Neural progenitor cell (in vitro differentiated cells): Measurements from ENCODE around the gene TRAPPC5. TPM values are rescaled to one million over a fixed set of nuclear protein-coding genes. Genes with fewer than 3 reads are reported as not detected.

Source experiments
- DNase-seq: peaks from one replicate; pipeline ENCODE4 v3.0.0-alpha.2; 2016; ENCODE audit warnings: low spot score
- H2AFZ ChIP-seq: fragments of 200-600 bp; sonication (generic); replicated peaks from 2 replicates; pipeline ENCODE4 v1.6.1; 2016; ENCODE audit warnings: antibody characterized with exemption
- H3F3A ChIP-seq: fragments of 200-600 bp; sonication (generic); 2 replicates; pipeline ENCODE4 v1.6.1; 2016; ENCODE audit warnings: antibody characterized with exemption, low read depth
- H3K27ac ChIP-seq: fragments of 200-600 bp; sonication (generic); 2 replicates; pipeline ENCODE4 v1.5.1; 2016; ENCODE audit warnings: mild to moderate bottlenecking
- H3K27me3 ChIP-seq: fragments of 200-600 bp; sonication (generic); 2 replicates; pipeline ENCODE4 v1.6.1; 2016; ENCODE audit warnings: mild to moderate bottlenecking, moderate library complexity
- H3K36me3 ChIP-seq: fragments of 200-600 bp; sonication (generic); 2 replicates; pipeline ENCODE4 v1.5.1; 2016
- H3K4me1 ChIP-seq: fragments of 200-600 bp; sonication (generic); 2 replicates; pipeline ENCODE4 v1.6.1; 2016; ENCODE audit warnings: mixed run types
- H3K4me2 ChIP-seq: fragments of 200-600 bp; sonication (generic); 2 replicates; pipeline ENCODE4 v1.6.1; 2016
- H3K4me3 ChIP-seq: fragments of 200-600 bp; sonication (generic); 2 replicates; pipeline ENCODE4 v1.5.1; 2016
- H3K79me2 ChIP-seq: fragments of 200-600 bp; sonication (generic); 2 replicates; pipeline ENCODE4 v1.6.1; 2016; ENCODE audit warnings: low read depth
- H3K9ac ChIP-seq: fragments of 200-600 bp; sonication (generic); 2 replicates; pipeline ENCODE4 v1.6.1; 2016
- H3K9me3 ChIP-seq: fragments of 200-600 bp; sonication (generic); 2 replicates; pipeline ENCODE4 v1.5.1; 2016; ENCODE audit warnings: low read depth
- H4K20me1 ChIP-seq: fragments of 200-600 bp; sonication (generic); 2 replicates; pipeline ENCODE4 v1.6.1; 2016; ENCODE audit warnings: low read depth
- H3K27ac Mint-ChIP-seq: 3 replicates; pipeline ENCODE4 v1.8.0; 2021; ENCODE audit warnings: mixed read lengths
- H3K27me3 Mint-ChIP-seq: 2 replicates; pipeline ENCODE4 v1.8.0; 2022; ENCODE audit warnings: low read depth, mild to moderate bottlenecking, inconsistent platforms, moderate library complexity, mixed read lengths; ENCODE audit not compliant: insufficient read depth
- H3K36me3 Mint-ChIP-seq: 3 replicates; pipeline ENCODE4 v1.8.0; 2021; ENCODE audit warnings: mixed read lengths
- H3K4me1 Mint-ChIP-seq: 3 replicates; pipeline ENCODE4 v1.8.0; 2021; ENCODE audit warnings: mixed read lengths
- H3K4me3 Mint-ChIP-seq: 3 replicates; pipeline ENCODE4 v1.8.0; 2021; ENCODE audit warnings: mild to moderate bottlenecking, moderate library complexity, mixed read lengths
- H3K9me3 Mint-ChIP-seq: 3 replicates; pipeline ENCODE4 v1.8.0; 2020; ENCODE audit warnings: mixed read lengths
- EZH2 ChIP-seq: fragments of 200-600 bp; sonication (generic); IDR thresholded peaks from 2 replicates; pipeline ENCODE4 v1.6.1; 2017; ENCODE audit warnings: antibody characterized with exemption, mild to moderate bottlenecking, moderate library complexity
- EZH2phosphoT487 ChIP-seq: fragments of 200-600 bp; sonication (generic); IDR thresholded peaks from 2 replicates; pipeline ENCODE4 v1.6.1; 2017; ENCODE audit warnings: antibody characterized with exemption
- total RNA-seq: library from RNA; depleted of rRNA; stranded (reverse); fragments of >200 nt; gene quantifications from 2 replicates; pipeline ENCODE4 v1.2.3, GENCODE V29; 2015; ENCODE audit warnings: low replicate concordance
- TF ChIP-seq, protein P1 (sequence below): fragments of 200-600 bp; sonication (generic); IDR thresholded peaks from 2 replicates; pipeline ENCODE4 v1.5.1; 2017; ENCODE audit warnings: antibody characterized with exemption, mild to moderate bottlenecking

The TRAPPC5 gene
- total RNA-seq, 1 donor from 2014 or later, result 24.4 TPM

DNA sequence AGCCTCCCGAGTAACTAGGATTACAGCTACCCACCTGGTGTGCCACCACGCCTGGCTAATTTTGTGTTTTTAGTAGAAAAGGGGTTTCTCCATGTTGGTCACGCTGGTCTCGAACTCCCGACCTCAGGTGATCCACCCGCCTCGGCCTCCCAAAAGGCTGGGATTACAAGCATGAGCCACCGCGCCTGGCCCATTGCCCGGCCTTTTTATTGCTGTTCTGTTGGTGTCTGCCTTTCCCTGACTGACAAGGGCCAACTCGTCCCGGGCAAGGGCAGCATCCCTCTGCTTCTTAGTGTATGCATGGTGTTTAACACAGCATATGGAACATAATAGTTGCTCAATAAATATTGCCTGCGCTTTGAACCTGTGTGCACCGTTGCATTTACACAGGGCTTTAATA lies 18.0 kb upstream of the TRAPPC5 start:
- H3K27me3 ChIP-seq, result peaks cover 57% of the 10 kb centered on the region
- H3K4me2 ChIP-seq, result no peak overlapping the region
- H3K9me3 ChIP-seq, result no peaks in the 10 kb centered on the region
- Mint-ChIP-seq H3K27ac (no peak overlapping the region), H3K9me3 (no peaks in the 10 kb centered on the region), H3K4me3 (no peak overlapping the region), H3K4me1 (peaks cover 5% of the 10 kb centered on the region), H3K27me3 (peaks cover 11% of the 10 kb centered on the region), H3K36me3 (no peaks in the 10 kb centered on the region)
- H3K4me3 ChIP-seq, result no peak overlapping the region
- DNase-seq, result no peak
- no peaks in the 10 kb centered on the region for H4K20me1 ChIP-seq
- H3K4me1 ChIP-seq, result no peaks in the 10 kb centered on the region
- H3K27ac ChIP-seq, result no peak overlapping the region
- H3K79me2 ChIP-seq, result no peaks in the 10 kb centered on the region
- no peaks in the 10 kb centered on the region for H3K36me3 ChIP-seq
- no peak overlapping the region for H2AFZ ChIP-seq
- TF ChIP-seq EZH2phosphoT487, result no peak
- TF ChIP-seq EZH2, result no peak
- TF ChIP-seq, protein P1, sequence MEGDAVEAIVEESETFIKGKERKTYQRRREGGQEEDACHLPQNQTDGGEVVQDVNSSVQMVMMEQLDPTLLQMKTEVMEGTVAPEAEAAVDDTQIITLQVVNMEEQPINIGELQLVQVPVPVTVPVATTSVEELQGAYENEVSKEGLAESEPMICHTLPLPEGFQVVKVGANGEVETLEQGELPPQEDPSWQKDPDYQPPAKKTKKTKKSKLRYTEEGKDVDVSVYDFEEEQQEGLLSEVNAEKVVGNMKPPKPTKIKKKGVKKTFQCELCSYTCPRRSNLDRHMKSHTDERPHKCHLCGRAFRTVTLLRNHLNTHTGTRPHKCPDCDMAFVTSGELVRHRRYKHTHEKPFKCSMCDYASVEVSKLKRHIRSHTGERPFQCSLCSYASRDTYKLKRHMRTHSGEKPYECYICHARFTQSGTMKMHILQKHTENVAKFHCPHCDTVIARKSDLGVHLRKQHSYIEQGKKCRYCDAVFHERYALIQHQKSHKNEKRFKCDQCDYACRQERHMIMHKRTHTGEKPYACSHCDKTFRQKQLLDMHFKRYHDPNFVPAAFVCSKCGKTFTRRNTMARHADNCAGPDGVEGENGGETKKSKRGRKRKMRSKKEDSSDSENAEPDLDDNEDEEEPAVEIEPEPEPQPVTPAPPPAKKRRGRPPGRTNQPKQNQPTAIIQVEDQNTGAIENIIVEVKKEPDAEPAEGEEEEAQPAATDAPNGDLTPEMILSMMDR, result no peak
- H3K9ac ChIP-seq, result no peak overlapping the region
- H3F3A ChIP-seq, result no peaks in the 10 kb centered on the region

DNA sequence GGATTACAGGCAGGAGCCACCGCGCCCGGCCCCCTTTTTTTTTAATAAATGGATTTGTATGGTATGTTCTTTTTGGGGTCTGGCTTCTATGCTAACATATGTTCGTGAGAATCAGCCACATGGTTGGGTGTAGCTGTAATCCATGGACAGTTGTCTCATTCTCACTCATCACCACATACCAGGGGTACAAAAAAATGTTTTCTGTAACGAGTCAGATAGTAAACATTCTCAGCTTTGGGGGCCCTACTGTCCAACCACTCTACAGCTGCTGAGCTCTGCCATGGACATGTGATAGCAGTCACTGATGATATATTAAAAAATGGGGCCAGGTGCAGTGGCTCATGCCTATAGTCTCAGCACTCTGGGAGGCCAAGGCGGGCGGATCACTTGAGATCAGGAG lies 16.9 kb upstream of the TRAPPC5 start:
- H3K9me3 ChIP-seq, result no peaks in the 10 kb centered on the region
- no peak overlapping the region for H3K27ac Mint-ChIP-seq
- no peaks in the 10 kb centered on the region for H3K4me1 Mint-ChIP-seq
- H3K9ac ChIP-seq, result no peak overlapping the region
- no peak overlapping the region for H3K4me2 ChIP-seq
- no peak for TF ChIP-seq EZH2
- TF ChIP-seq, protein P1, result no peak
- no peak for TF ChIP-seq EZH2phosphoT487
- no peaks in the 10 kb centered on the region for H4K20me1 ChIP-seq
- no peaks in the 10 kb centered on the region for H3K36me3 Mint-ChIP-seq
- H3K36me3 ChIP-seq, result no peaks in the 10 kb centered on the region
- no peaks in the 10 kb centered on the region for H3K4me1 ChIP-seq
- H3K79me2 ChIP-seq, result no peaks in the 10 kb centered on the region
- no peak overlapping the region for H3K27ac ChIP-seq
- no peak for DNase-seq
- no peaks in the 10 kb centered on the region for H3F3A ChIP-seq
- no peak overlapping the region for H3K4me3 Mint-ChIP-seq
- no peaks in the 10 kb centered on the region for H3K9me3 Mint-ChIP-seq
- peaks cover 11% of the 10 kb centered on the region for H3K27me3 Mint-ChIP-seq
- no peak overlapping the region for H3K4me3 ChIP-seq
- peaks cover 67% of the 10 kb centered on the region for H3K27me3 ChIP-seq
- H2AFZ ChIP-seq, result no peak overlapping the region

DNA sequence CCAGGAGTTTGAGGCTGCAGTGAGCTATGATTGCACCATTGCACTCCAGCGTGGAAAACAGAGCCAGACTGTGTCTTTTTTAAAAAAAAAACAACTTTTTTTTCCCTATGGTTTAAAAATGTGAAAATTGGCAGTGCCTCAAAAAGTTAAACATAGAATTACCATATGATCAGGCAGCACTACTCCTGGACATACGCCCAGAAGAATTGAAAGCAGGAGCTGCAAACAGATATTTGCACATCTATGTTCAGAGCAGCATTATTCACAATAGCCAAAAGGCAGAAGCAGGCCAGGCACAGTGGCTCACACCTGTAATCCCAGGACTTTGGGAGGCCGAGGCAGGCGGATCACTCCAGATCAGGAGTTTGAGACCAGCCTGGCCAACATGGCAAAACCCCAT lies 15.6 kb upstream of the TRAPPC5 start:
- Histone ChIP-seq H3K9ac (peak overlapping the region; percentile 27), H2AFZ (no peak overlapping the region), H3K79me2 (no peaks in the 10 kb centered on the region), H3K4me3 (no peak overlapping the region), H3K27ac (no peak overlapping the region), H4K20me1 (no peaks in the 10 kb centered on the region), H3K4me1 (peaks cover under 1% of the 10 kb centered on the region), H3K4me2 (no peak overlapping the region), H3K36me3 (no peaks in the 10 kb centered on the region), H3K9me3 (no peaks in the 10 kb centered on the region), H3K27me3 (peaks cover 81% of the 10 kb centered on the region), H3F3A (no peaks in the 10 kb centered on the region)
- H3K36me3 Mint-ChIP-seq, result no peaks in the 10 kb centered on the region
- TF ChIP-seq EZH2phosphoT487 (no peak), EZH2 (no peak)
- TF ChIP-seq, protein P1, result no peak
- no peak overlapping the region for H3K27ac Mint-ChIP-seq
- H3K4me1 Mint-ChIP-seq, result no peaks in the 10 kb centered on the region
- no peak overlapping the region for H3K4me3 Mint-ChIP-seq
- no peaks in the 10 kb centered on the region for H3K9me3 Mint-ChIP-seq
- H3K27me3 Mint-ChIP-seq, result peaks cover 17% of the 10 kb centered on the region
- DNase-seq, result no peak
